ENCODE data around the gene PTPN3.

- no peak for TF ChIP-seq CTCF (IDR thresholded peaks at IDR 0.05)
- no peak for TF ChIP-seq ZFP36 (IDR thresholded peaks at IDR 0.05; ENCODE audit: borderline replicate concordance, partially characterized antibody)
- TF ChIP-seq HOXB5 (CRISPR knock-in tag; IDR thresholded peaks at IDR 0.05): no peak
- no peak for TF ChIP-seq MAX (IDR thresholded peaks at IDR 0.05)
- TF ChIP-seq CBX2 (IDR thresholded peaks at IDR 0.05; ENCODE audit: borderline replicate concordance, low read depth): no peak
- no peak for TF ChIP-seq MAZ (IDR thresholded peaks at IDR 0.05; ENCODE audit: borderline replicate concordance, low read depth, low read length)
- no peak for TF ChIP-seq CHD4 (IDR thresholded peaks at IDR 0.05; ENCODE audit: borderline replicate concordance)
- no peak for TF ChIP-seq RNF2 (IDR thresholded peaks at IDR 0.05; ENCODE audit: borderline replicate concordance, low read depth)
- TF ChIP-seq SREBF2 (IDR thresholded peaks at IDR 0.05): no peak
- no peak for TF ChIP-seq USF2 (IDR thresholded peaks at IDR 0.05)
- TF ChIP-seq ELK1 (IDR thresholded peaks at IDR 0.05; ENCODE audit: low read depth, low read length): no peak
- TF ChIP-seq JUN (IDR thresholded peaks at IDR 0.05): no peak
- no peak for TF ChIP-seq HOXA7 (CRISPR knock-in tag; IDR thresholded peaks at IDR 0.05)
- TF ChIP-seq POLR2A (IDR thresholded peaks at IDR 0.05; ENCODE audit: low read length): no peak
Observed at GRCh38 chr9:109341561-109341960, 156.5 kb downstream of the PTPN3 start.
